SK-N-SH (cell line): Measurements from ENCODE around the gene ARHGAP11B.
"Not testable (repeated sequence)": the region's sequence is repeated elsewhere in the genome, so short reads cannot be mapped to it uniquely, and the experiment has no call there.

Experiments used
- CTCF ChIA-PET: fragments of 300-600, 350-600 bp; formaldehyde crosslinking; extraction: SDS; loops from one replicate; lab custom pipeline; 2021; lab: Yijun Ruan, JAX
- POLR2A ChIA-PET: fragments of 350-600 bp; sonication (Branson Sonifier 250); formaldehyde crosslinking; extraction: SDS; loops from one replicate; lab custom pipeline; 2020; ENCODE audit warnings: antibody characterized with exemption, inconsistent platforms; lab: Yijun Ruan, JAX
- DNase-seq: peaks from one replicate; pipeline ENCODE4 v3.0.0; 2012
- H2AFZ ChIP-seq: fragments of 200-600 bp; sonication (generic); 2 replicates; pipeline ENCODE4 v1.8.1; 2016; ENCODE audit warnings: antibody characterized with exemption, mild to moderate bottlenecking, low read depth
- H3F3A ChIP-seq: fragments of 200-600 bp; sonication (generic); replicated peaks from 2 replicates; pipeline ENCODE3; 2016; ENCODE audit warnings: antibody characterized with exemption, mild to moderate bottlenecking; ENCODE audit not compliant: insufficient read depth
- H3K27ac ChIP-seq, 2 experiments: fragments of 200-500 bp in 1 of 2; fragments of 200-600 bp in 1 of 2; sonication (Bioruptor generic) in 1 of 2; sonication (generic), shearing (Covaris generic) in 1 of 2; 2 replicates each; pipeline versions ENCODE4 v1.5.1 to v1.6.1; 2014 to 2016; ENCODE audit warnings: low read depth in 2 of 2, inconsistent platforms in 1 of 2, low read length in 1 of 2, mild to moderate bottlenecking in 1 of 2, mixed read lengths in 1 of 2
- H3K27me3 ChIP-seq: fragments of 200-600 bp; sonication (generic), shearing (Covaris generic); 2 replicates; pipeline ENCODE4 v1.6.1; 2016; ENCODE audit warnings: mixed run types; ENCODE audit not compliant: insufficient read depth
- H3K36me3 ChIP-seq, 2 experiments: fragments of 200-500 bp in 1 of 2; fragments of 200-600 bp in 1 of 2; sonication (Bioruptor generic) in 1 of 2; sonication (generic) in 1 of 2; replicated peaks in 1 of 2; 2 replicates each; pipeline versions ENCODE3 to v1.5.1; 2014 to 2016; ENCODE audit warnings: low read length in 1 of 2, mild to moderate bottlenecking in 1 of 2; ENCODE audit not compliant: insufficient read depth in 2 of 2, control insufficient read depth in 1 of 2
- H3K4me1 ChIP-seq, 2 experiments: fragments of 200-500 bp in 1 of 2; fragments of 200-600 bp in 1 of 2; sonication (Bioruptor generic) in 1 of 2; sonication (generic), shearing (Covaris generic) in 1 of 2; 2 replicates each; pipeline versions ENCODE4 v1.5.1 to v1.6.1; 2014 to 2016; ENCODE audit warnings: low read depth in 1 of 2, low read length in 1 of 2, mixed run types in 1 of 2; ENCODE audit not compliant: insufficient read depth in 2 of 2, control insufficient read depth in 1 of 2
- H3K4me2 ChIP-seq: fragments of 200-600 bp; sonication (generic), shearing (Covaris generic); 2 replicates; pipeline ENCODE4 v1.6.1; 2017; ENCODE audit warnings: mixed run types
- H3K4me3 ChIP-seq, 2 experiments: fragments of 200-500 bp in 1 of 2; fragments of 200-600 bp in 1 of 2; sonication (Bioruptor generic) in 1 of 2; sonication (generic), shearing (Covaris generic) in 1 of 2; 2 replicates each; pipeline versions ENCODE4 v1.5.1 to v1.8.1; 2014 to 2016; ENCODE audit warnings: low read depth in 2 of 2, inconsistent platforms in 1 of 2, low read length in 1 of 2, mild to moderate bottlenecking in 1 of 2, mixed read lengths in 1 of 2, moderate library complexity in 1 of 2
- H3K79me2 ChIP-seq: fragments of 200-600 bp; sonication (generic); 2 replicates; pipeline ENCODE4 v1.8.1; 2017; ENCODE audit warnings: mild to moderate bottlenecking; ENCODE audit not compliant: insufficient read depth
- H3K9ac ChIP-seq: fragments of 200-600 bp; sonication (generic); 2 replicates; pipeline ENCODE4 v1.6.1; 2017; ENCODE audit warnings: mixed run types
- H3K9me2 ChIP-seq: fragments of 200-600 bp; sonication (generic); 2 replicates; pipeline ENCODE4 v1.6.1; 2017; ENCODE audit warnings: mixed run types
- H3K9me3 ChIP-seq: fragments of 200-600 bp; sonication (generic); 2 replicates; pipeline ENCODE4 v1.6.1; 2017; ENCODE audit warnings: mixed run types, mild to moderate bottlenecking, moderate library complexity
- H4K20me1 ChIP-seq: fragments of 200-600 bp; sonication (generic); 2 replicates; pipeline ENCODE4 v1.6.1; 2017; ENCODE audit warnings: mild to moderate bottlenecking, mixed run types; ENCODE audit not compliant: insufficient read depth
- CHD2 ChIP-seq: fragments of 150-350 bp; IDR thresholded peaks from 2 replicates; pipeline ENCODE4 v1.6.1; 2018; ENCODE audit warnings: low read length; ENCODE audit not compliant: partially characterized antibody
- ELF1 ChIP-seq: IDR thresholded peaks from 2 replicates; pipeline ENCODE4 v1.4.0; 2012
- FOSL2 ChIP-seq: IDR thresholded peaks from 2 replicates; pipeline ENCODE4 v1.4.0; 2012; ENCODE audit warnings: low read depth, mild to moderate bottlenecking, moderate library complexity, borderline replicate concordance
- FOXJ3 ChIP-seq: sonication (generic); formaldehyde crosslinking; IDR thresholded peaks from 2 replicates; pipeline ENCODE4 v1.5.1; 2020; ENCODE audit warnings: mild to moderate bottlenecking, missing genetic modification reagents
- FOXM1 ChIP-seq: IDR thresholded peaks from 2 replicates; pipeline ENCODE4 v1.4.0; 2012; ENCODE audit warnings: low read depth, mild to moderate bottlenecking
- GABPA ChIP-seq: IDR thresholded peaks from 2 replicates; pipeline ENCODE4 v1.4.0; 2012; ENCODE audit warnings: low read depth, mild to moderate bottlenecking
- JUND ChIP-seq: IDR thresholded peaks from 2 replicates; pipeline ENCODE4 v1.4.0; 2012
- MXI1 ChIP-seq: IDR thresholded peaks from 2 replicates; pipeline ENCODE4 v1.6.1; 2012; ENCODE audit warnings: mild to moderate bottlenecking, low read depth, low read length, improper control_type of control experiment
- POLR2AphosphoS5 ChIP-seq: IDR thresholded peaks from 2 replicates; pipeline ENCODE4 v1.6.1; 2012; ENCODE audit warnings: low read depth, low read length
- RAD21 ChIP-seq: IDR thresholded peaks from 2 replicates; pipeline ENCODE4 v1.6.1; 2012; ENCODE audit warnings: mild to moderate bottlenecking, low read length
- SIN3A ChIP-seq: IDR thresholded peaks from 2 replicates; pipeline ENCODE4 v1.6.1; 2012; ENCODE audit warnings: low read depth, mild to moderate bottlenecking, low read length, moderate library complexity, borderline replicate concordance
- TAF1 ChIP-seq: IDR thresholded peaks from 2 replicates; pipeline ENCODE4 v1.6.1; 2012; ENCODE audit warnings: low read depth, mild to moderate bottlenecking, low read length, moderate library complexity, borderline replicate concordance
- TEAD4 ChIP-seq: IDR thresholded peaks from 2 replicates; pipeline ENCODE4 v1.4.0; 2012; ENCODE audit warnings: mild to moderate bottlenecking, borderline replicate concordance; ENCODE audit not compliant: insufficient read depth
- WGBS: methylation state at CpG from one replicate; pipeline ENCODE4 v1.1.6; 2017; ENCODE audit warnings: low lambda C conversion rate; 5-methylcytosine and 5-hydroxymethylcytosine counted together
- TF ChIP-seq, protein P1 (sequence below): fragments of 150-350 bp; IDR thresholded peaks from 2 replicates; pipeline ENCODE4 v1.6.1; 2017; ENCODE audit warnings: antibody characterized with exemption, low read length, low read depth, borderline replicate concordance
- TF ChIP-seq, protein P2 (sequence below): IDR thresholded peaks from 2 replicates; pipeline ENCODE4 v1.4.0; 2012; ENCODE audit warnings: low read depth, borderline replicate concordance

The ARHGAP11B gene

DNA sequence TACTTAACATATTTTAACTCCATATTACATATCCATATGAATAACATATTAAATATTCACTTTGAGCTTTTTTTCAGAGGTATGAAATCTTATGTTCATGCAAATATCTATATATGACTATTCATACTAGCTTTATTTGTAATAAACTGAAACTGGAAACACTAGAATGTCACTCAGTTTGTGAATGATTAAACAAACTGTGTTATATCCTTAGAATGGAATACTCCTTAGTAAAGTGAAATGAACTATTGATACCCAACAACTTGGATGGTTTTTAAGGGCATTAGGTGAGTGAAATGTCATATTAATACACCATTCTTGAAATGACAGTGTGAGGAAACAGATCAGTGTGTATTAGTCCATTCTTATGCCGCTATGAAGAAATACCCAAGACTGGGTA is 45.4 kb downstream of the ARHGAP11B start (continued):
- TF ChIP-seq, protein P1, sequence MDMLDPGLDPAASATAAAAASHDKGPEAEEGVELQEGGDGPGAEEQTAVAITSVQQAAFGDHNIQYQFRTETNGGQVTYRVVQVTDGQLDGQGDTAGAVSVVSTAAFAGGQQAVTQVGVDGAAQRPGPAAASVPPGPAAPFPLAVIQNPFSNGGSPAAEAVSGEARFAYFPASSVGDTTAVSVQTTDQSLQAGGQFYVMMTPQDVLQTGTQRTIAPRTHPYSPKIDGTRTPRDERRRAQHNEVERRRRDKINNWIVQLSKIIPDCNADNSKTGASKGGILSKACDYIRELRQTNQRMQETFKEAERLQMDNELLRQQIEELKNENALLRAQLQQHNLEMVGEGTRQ: no peak
- no peak for TF ChIP-seq TAF1

DNA sequence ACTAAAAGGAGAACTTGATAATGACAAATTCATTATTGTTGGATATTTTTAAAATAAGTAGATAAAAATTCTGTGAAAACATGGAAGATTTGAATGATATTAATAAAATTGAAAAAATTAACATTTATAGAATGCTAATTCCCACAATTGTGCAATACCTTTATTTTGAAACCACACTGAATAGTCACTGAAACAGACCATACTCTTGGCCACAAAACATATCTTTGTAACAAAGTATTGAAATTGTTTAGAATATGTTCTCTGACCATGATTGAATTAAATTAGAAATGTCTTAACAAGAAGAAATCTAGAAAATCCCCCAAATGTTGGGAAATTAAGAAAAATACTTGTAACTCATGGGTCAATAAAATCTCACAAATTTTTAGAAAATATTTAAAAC is 49.2 kb downstream of the ARHGAP11B start:
- CTCF ChIA-PET: no interaction called here
- Histone ChIP-seq H3K36me3 (peaks cover 0 to 39% of the 10 kb centered on the region in 2 experiments), H3K4me3 (no peak overlapping the region), H3K27me3 (no peaks in the 10 kb centered on the region), H3K27ac (no peak overlapping the region), H4K20me1 (no peaks in the 10 kb centered on the region), H2AFZ (no peak overlapping the region), H3K9ac (no peak overlapping the region), H3K9me3 (no peaks in the 10 kb centered on the region), H3K4me2 (no peak overlapping the region), H3K4me1 (no peaks in the 10 kb centered on the region), H3K79me2 (peaks cover 9% of the 10 kb centered on the region; the same call in 1 of the 2 replicates)
- no peak for DNase-seq
- POLR2A ChIA-PET: no interaction called here
- TF ChIP-seq, protein P2, sequence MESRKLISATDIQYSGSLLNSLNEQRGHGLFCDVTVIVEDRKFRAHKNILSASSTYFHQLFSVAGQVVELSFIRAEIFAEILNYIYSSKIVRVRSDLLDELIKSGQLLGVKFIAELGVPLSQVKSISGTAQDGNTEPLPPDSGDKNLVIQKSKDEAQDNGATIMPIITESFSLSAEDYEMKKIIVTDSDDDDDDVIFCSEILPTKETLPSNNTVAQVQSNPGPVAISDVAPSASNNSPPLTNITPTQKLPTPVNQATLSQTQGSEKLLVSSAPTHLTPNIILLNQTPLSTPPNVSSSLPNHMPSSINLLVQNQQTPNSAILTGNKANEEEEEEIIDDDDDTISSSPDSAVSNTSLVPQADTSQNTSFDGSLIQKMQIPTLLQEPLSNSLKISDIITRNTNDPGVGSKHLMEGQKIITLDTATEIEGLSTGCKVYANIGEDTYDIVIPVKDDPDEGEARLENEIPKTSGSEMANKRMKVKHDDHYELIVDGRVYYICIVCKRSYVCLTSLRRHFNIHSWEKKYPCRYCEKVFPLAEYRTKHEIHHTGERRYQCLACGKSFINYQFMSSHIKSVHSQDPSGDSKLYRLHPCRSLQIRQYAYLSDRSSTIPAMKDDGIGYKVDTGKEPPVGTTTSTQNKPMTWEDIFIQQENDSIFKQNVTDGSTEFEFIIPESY: no peak
- TF ChIP-seq GABPA (no peak), ELF1 (no peak), CHD2 (no peak), JUND (no peak), SIN3A (no peak), TEAD4 (no peak), TAF1 (no peak), FOSL2 (no peak), POLR2AphosphoS5 (no peak), FOXM1 (no peak), MXI1 (no peak), FOXJ3 (no peak), RAD21 (no peak)
- TF ChIP-seq, all 33 proteins: peak for 0
- no peaks in the 10 kb centered on the region for H3K9me2 ChIP-seq
- peaks cover 4% of the 10 kb centered on the region for H3F3A ChIP-seq

DNA sequence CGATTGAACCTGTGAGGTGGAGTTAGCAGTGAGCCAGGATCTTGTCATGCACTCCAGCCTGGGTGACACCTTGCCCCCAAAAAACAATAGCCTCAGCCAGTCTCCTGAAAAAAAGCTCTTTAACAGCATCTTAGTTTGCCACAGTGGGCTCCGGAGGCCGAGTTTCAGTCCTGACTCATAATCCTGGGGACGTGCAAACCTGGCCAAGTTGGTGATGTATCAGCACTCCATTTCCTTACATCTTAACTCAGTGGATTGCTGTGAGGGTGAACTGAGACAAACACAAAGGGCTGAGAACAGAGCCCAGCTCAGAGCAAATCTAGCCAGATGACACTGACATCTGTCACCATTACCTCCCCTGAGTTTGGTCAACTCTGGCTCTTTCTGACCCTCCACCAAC is 50.0 kb downstream of the ARHGAP11B start:
- DNase-seq, H4K20me1 ChIP-seq, H3K4me2 ChIP-seq, H3K27me3 ChIP-seq, H3K27ac ChIP-seq, CTCF ChIA-PET, H3K79me2 ChIP-seq, POLR2A ChIA-PET, H3K9ac ChIP-seq, H3F3A ChIP-seq, H2AFZ ChIP-seq, H3K9me2 ChIP-seq, H3K4me1 ChIP-seq, H3K9me3 ChIP-seq, H3K4me3 ChIP-seq: not testable (repeated sequence)
- H3K36me3 ChIP-seq: peaks cover 0 to 39% of the 10 kb centered on the region in 2 experiments
- WGBS: 87% methylated on average over 4 of the region's 4 CpGs

DNA sequence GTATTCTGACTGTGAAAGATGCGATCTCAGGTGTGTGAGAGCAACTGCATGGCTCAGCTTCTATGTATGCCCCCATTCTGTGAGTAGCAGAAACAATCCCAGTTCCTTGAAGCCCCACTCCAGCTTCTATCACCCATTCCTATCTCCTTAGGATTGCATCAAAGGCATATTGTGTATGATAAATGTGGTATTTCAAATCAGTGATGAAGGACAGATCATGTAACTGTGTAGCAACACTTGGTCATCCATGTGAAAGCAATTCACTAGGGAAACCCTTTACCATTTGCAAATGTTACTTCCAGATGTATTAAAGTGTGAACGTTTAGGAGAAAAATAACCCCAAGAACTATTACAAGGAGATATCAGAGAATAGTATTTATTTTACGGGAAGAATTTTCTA is 55.1 kb downstream of the ARHGAP11B start:
- H3K36me3 ChIP-seq, DNase-seq, H3K9me2 ChIP-seq, H3K4me1 ChIP-seq, H3F3A ChIP-seq, H3K9ac ChIP-seq, H4K20me1 ChIP-seq, H3K9me3 ChIP-seq, H3K79me2 ChIP-seq, H3K27ac ChIP-seq, CTCF ChIA-PET, H3K4me3 ChIP-seq, H3K4me2 ChIP-seq, H2AFZ ChIP-seq, POLR2A ChIA-PET, H3K27me3 ChIP-seq: not testable (repeated sequence)
- WGBS: 88% methylated on average over 3 of the region's 3 CpGs

DNA sequence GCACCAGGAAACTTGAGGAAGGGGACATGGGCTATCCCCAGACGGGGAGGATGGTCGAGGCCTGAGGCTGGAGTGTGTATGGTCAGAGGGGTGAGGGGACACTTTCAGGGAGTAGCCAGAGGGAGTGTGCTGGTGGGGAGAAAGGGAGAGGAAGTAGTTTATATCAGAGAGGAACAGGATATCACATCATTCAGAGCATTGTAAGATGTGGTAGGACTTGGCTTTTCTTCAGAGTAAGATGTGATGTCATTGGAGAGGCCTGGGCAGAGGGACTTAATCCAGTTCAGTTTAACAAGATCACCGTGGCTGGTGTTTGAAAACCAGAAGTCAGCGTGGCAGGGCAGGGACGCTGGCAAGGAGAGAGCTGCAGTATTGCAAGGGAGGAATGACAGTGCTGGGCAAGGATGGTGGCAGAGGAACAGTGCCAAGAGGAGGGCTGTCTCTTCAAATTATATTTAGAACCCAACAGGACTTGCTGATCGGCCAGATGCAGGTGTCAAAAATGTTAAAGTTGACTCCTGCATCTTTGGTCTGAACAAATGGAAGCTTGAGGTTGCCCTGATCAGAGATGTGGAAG is 59.9 kb downstream of the ARHGAP11B start:
- POLR2A ChIA-PET, H3K4me1 ChIP-seq, H3K27ac ChIP-seq, H3K9me3 ChIP-seq, H3K9ac ChIP-seq, H3K27me3 ChIP-seq, H3K9me2 ChIP-seq, H3K36me3 ChIP-seq, CTCF ChIA-PET, H3K4me2 ChIP-seq, H2AFZ ChIP-seq, H3K79me2 ChIP-seq, H3K4me3 ChIP-seq, H4K20me1 ChIP-seq, DNase-seq, H3F3A ChIP-seq: not testable (repeated sequence)
- WGBS: 88% methylated on average over 6 of the region's 6 CpGs
